ENCODE results near the gene EIF4EBP2.

Gene EIF4EBP2

GRCh38 chr10:70433581-70434280 lies 29.8 kb downstream of the EIF4EBP2 start:
- DNase-seq, result no peak

GRCh38 chr10:70435241-70436085 lies 31.5 kb downstream of the EIF4EBP2 start:
- no peak for DNase-seq

- DNase-seq, result no peak
Observed at GRCh38 chr10:70437721-70438120, 33.8 kb downstream of the EIF4EBP2 start.

- DNase-seq, result no peak
Observed at GRCh38 chr10:70440296-70441160, 36.6 kb downstream of the EIF4EBP2 start.

- DNase-seq, result no peak
Observed at GRCh38 chr10:70441161-70441894, 37.4 kb downstream of the EIF4EBP2 start, which contains the start of gene NODAL. NODAL (minus strand) TSS chr10:70441681; CDS start chr10:70441667, 14 bp downstream.

- DNase-seq, result no peak
Observed at GRCh38 chr10:70441895-70442309, 38.0 kb downstream of the EIF4EBP2 start.

- no peak for DNase-seq
Observed at GRCh38 chr10:70442332-70442988, 38.5 kb downstream of the EIF4EBP2 start.

GRCh38 chr10:70444744-70445143 lies 40.8 kb downstream of the EIF4EBP2 start:
- no peak for DNase-seq

GRCh38 chr10:70445718-70446657 lies 42.0 kb downstream of the EIF4EBP2 start:
- DNase-seq, result no peak

- no peak for DNase-seq
Observed at GRCh38 chr10:70448236-70448635, 44.3 kb downstream of the EIF4EBP2 start.

GRCh38 chr10:70455213-70455630 lies 51.3 kb downstream of the EIF4EBP2 start:
- DNase-seq, result no peak

GRCh38 chr10:70456164-70456563 lies 52.2 kb downstream of the EIF4EBP2 start:
- no peak for DNase-seq

GRCh38 chr10:70457759-70458305 lies 53.9 kb downstream of the EIF4EBP2 start:
- no peak for DNase-seq

- no peak for DNase-seq
Observed at GRCh38 chr10:70458329-70459060, 54.5 kb downstream of the EIF4EBP2 start.

GRCh38 chr10:70459061-70459773 lies 55.3 kb downstream of the EIF4EBP2 start:
- no peak for DNase-seq

- no peak for DNase-seq
Observed at GRCh38 chr10:70459774-70460490, 56.0 kb downstream of the EIF4EBP2 start.

GRCh38 chr10:70461397-70462348 lies 57.7 kb downstream of the EIF4EBP2 start:
- no peak for DNase-seq
